Measurements from ENCODE around the gene CEP44.

The CEP44 gene

GRCh38 chr4:174380699-174381439 is 97.2 kb downstream of the CEP44 start:
- Mint-ChIP-seq H3K4me1 (peaks cover 26% of the 10 kb centered on the region), H3K36me3 (ENCODE audit: low read depth) (no peaks in the 10 kb centered on the region), H3K27ac (no peak overlapping the region), H3K27me3 (ENCODE audit: low read depth, poor library complexity) (no peaks in the 10 kb centered on the region), H3K4me3 (no peak overlapping the region), H3K9me3 (no peaks in the 10 kb centered on the region)
- TF ChIP-seq CTCF (IDR thresholded peaks at IDR 0.05) = no peak
- DNase-seq = no peak

- H3K36me3 Mint-ChIP-seq (ENCODE audit: low read depth) = no peaks in the 10 kb centered on the region
Measured at GRCh38 chr4:174381440-174381800, 97.7 kb downstream of the CEP44 start.

More at GRCh38 chr4:174381440-174381800, 97.7 kb downstream of the CEP44 start:
- no peak for DNase-seq
- Mint-ChIP-seq H3K27me3 (ENCODE audit: low read depth, poor library complexity) (no peaks in the 10 kb centered on the region), H3K4me3 (no peak overlapping the region), H3K4me1 (peaks cover 26% of the 10 kb centered on the region), H3K9me3 (no peaks in the 10 kb centered on the region), H3K27ac (no peak overlapping the region)
- TF ChIP-seq CTCF (IDR thresholded peaks at IDR 0.05) = no peak

Measured in nephron progenitor cell (in vitro differentiated cells).